ENCODE measurements around the gene NFKBIE. TPM values are rescaled to one million over a fixed set of nuclear protein-coding genes. Genes with fewer than 3 reads are reported as not detected.
A peak's percentile ranks its signal among the peaks of the same experiment; 100 is the strongest.

Gene NFKBIE
- total and polyA plus RNA-seq, 9 of the 15 experiments (the other 6 are each of a cell fraction or from before 2014, with no cell fraction given): 2.1 to 16.4 (median 11.7) TPM

DNA sequence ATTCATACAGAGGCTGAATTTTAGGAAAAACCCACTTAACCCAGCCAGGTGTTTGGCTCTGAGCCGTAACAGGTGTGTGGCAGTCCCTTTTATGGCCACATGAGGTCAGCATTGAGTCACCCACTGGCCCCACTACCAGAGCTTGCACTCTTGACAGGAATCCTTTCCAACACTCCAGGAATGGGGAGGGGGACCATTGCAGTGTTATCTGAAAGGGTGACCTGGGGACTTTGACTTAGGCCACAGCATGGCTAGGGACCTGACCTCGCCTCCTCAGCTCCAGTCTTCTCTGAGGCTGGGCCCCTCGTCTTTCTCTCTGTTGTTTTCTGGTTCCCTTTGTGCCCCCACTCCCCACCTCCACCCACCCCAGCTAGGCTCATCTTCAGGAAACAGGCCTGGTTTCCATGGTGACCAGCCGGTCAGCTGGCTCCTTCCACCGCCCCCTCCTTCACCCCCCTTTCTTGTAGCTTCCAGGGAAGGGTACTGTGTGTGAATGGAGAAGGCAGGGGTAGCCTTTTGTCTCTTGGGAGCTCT, 2.8 kb upstream of the NFKBIE start (continued):
- TF ChIP-seq MYC (IDR thresholded peaks at IDR 0.05; ENCODE audit: low read depth, low read length): 0 out of 2 replicates have a peak, but pooled peaks have one; percentile 38
- no peak for TF ChIP-seq MYC (CRISPR knock-in tag; IDR thresholded peaks at IDR 0.05; ENCODE audit: borderline replicate concordance, low read depth)
- TF ChIP-seq CEBPG (CRISPR knock-in tag; IDR thresholded peaks at IDR 0.05): no peak
- TF ChIP-seq CEBPG (tag; conservative IDR thresholded peaks at IDR 0.05 in 1 of 2, IDR thresholded peaks at IDR 0.05 in 1 of 2): no peak
- TF ChIP-seq EWSR1 (IDR thresholded peaks at IDR 0.05; ENCODE audit: borderline replicate concordance, low read depth, partially characterized antibody): no peak
- no peak for TF ChIP-seq SNRNP70 (optimal IDR thresholded peaks at IDR 0.05; ENCODE audit: low read depth, low read length)
- TF ChIP-seq TBL1XR1 (IDR thresholded peaks at IDR 0.05; ENCODE audit: low read length in 2 of 2): peak in 1 of 2 experiments; percentile 35; a peak in 1 of 4 replicates
- TF ChIP-seq, protein P1, sequence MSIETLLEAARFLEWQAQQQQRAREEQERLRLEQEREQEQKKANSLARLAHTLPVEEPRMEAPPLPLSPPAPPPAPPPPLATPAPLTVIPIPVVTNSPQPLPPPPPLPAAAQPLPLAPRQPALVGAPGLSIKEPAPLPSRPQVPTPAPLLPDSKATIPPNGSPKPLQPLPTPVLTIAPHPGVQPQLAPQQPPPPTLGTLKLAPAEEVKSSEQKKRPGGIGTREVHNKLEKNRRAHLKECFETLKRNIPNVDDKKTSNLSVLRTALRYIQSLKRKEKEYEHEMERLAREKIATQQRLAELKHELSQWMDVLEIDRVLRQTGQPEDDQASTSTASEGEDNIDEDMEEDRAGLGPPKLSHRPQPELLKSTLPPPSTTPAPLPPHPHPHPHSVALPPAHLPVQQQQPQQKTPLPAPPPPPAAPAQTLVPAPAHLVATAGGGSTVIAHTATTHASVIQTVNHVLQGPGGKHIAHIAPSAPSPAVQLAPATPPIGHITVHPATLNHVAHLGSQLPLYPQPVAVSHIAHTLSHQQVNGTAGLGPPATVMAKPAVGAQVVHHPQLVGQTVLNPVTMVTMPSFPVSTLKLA (conservative IDR thresholded peaks at IDR 0.05): no peak
- TF ChIP-seq, protein P2, sequence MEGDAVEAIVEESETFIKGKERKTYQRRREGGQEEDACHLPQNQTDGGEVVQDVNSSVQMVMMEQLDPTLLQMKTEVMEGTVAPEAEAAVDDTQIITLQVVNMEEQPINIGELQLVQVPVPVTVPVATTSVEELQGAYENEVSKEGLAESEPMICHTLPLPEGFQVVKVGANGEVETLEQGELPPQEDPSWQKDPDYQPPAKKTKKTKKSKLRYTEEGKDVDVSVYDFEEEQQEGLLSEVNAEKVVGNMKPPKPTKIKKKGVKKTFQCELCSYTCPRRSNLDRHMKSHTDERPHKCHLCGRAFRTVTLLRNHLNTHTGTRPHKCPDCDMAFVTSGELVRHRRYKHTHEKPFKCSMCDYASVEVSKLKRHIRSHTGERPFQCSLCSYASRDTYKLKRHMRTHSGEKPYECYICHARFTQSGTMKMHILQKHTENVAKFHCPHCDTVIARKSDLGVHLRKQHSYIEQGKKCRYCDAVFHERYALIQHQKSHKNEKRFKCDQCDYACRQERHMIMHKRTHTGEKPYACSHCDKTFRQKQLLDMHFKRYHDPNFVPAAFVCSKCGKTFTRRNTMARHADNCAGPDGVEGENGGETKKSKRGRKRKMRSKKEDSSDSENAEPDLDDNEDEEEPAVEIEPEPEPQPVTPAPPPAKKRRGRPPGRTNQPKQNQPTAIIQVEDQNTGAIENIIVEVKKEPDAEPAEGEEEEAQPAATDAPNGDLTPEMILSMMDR (IDR thresholded peaks at IDR 0.05 in 2 of 3, conservative IDR thresholded peaks at IDR 0.05 in 1 of 3; ENCODE audit: insufficient read depth in 2 of 3, low read depth in 1 of 3, low read length in 3 of 3): peak; percentile 94 to 99 (median 97)
- no peak for TF ChIP-seq DNMT1 (IDR thresholded peaks at IDR 0.05)
- TF ChIP-seq, protein P3, sequence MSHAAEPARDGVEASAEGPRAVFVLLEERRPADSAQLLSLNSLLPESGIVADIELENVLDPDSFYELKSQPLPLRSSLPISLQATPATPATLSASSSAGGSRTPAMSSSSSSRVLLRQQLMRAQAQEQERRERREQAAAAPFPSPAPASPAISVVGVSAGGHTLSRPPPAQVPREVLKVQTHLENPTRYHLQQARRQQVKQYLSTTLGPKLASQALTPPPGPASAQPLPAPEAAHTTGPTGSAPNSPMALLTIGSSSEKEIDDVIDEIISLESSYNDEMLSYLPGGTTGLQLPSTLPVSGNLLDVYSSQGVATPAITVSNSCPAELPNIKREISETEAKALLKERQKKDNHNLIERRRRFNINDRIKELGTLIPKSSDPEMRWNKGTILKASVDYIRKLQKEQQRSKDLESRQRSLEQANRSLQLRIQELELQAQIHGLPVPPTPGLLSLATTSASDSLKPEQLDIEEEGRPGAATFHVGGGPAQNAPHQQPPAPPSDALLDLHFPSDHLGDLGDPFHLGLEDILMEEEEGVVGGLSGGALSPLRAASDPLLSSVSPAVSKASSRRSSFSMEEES (CRISPR knock-in tag; IDR thresholded peaks at IDR 0.05): no peak
- no peak for TF ChIP-seq ZNF780A (CRISPR knock-in tag; IDR thresholded peaks at IDR 0.05)
- TF ChIP-seq ZNF75A (CRISPR knock-in tag; IDR thresholded peaks at IDR 0.05): no peak
- no peak for TF ChIP-seq ZNF436 (CRISPR knock-in tag; IDR thresholded peaks at IDR 0.05)
- TF ChIP-seq, protein P4, sequence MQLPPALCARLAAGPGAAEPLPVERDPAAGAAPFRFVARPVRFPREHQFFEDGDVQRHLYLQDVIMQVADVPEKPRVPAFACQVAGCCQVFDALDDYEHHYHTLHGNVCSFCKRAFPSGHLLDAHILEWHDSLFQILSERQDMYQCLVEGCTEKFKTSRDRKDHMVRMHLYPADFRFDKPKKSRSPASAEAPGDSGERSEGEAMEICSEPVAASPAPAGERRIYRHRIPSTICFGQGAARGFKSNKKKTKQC (CRISPR knock-in tag; IDR thresholded peaks at IDR 0.05): no peak
- TF ChIP-seq GTF2E2 (tag; IDR thresholded peaks at IDR 0.05): no peak
- TF ChIP-seq ZNF140 (CRISPR knock-in tag; IDR thresholded peaks at IDR 0.05): no peak
- TF ChIP-seq, protein P5, sequence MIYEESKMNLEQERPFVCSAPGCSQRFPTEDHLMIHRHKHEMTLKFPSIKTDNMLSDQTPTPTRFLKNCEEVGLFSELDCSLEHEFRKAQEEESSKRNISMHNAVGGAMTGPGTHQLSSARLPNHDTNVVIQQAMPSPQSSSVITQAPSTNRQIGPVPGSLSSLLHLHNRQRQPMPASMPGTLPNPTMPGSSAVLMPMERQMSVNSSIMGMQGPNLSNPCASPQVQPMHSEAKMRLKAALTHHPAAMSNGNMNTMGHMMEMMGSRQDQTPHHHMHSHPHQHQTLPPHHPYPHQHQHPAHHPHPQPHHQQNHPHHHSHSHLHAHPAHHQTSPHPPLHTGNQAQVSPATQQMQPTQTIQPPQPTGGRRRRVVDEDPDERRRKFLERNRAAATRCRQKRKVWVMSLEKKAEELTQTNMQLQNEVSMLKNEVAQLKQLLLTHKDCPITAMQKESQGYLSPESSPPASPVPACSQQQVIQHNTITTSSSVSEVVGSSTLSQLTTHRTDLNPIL (CRISPR knock-in tag; IDR thresholded peaks at IDR 0.05): no peak
- TF ChIP-seq, protein P6, sequence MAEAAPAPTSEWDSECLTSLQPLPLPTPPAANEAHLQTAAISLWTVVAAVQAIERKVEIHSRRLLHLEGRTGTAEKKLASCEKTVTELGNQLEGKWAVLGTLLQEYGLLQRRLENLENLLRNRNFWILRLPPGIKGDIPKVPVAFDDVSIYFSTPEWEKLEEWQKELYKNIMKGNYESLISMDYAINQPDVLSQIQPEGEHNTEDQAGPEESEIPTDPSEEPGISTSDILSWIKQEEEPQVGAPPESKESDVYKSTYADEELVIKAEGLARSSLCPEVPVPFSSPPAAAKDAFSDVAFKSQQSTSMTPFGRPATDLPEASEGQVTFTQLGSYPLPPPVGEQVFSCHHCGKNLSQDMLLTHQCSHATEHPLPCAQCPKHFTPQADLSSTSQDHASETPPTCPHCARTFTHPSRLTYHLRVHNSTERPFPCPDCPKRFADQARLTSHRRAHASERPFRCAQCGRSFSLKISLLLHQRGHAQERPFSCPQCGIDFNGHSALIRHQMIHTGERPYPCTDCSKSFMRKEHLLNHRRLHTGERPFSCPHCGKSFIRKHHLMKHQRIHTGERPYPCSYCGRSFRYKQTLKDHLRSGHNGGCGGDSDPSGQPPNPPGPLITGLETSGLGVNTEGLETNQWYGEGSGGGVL (CRISPR knock-in tag; IDR thresholded peaks at IDR 0.05): no peak
